NB4 (cell line): ENCODE measurements around the gene PNMA8C.

Source experiments
- DNase-seq: peaks from one replicate; pipeline ENCODE4 v3.0.0; 2010; ENCODE audit warnings: low read depth
- H3K4me3 ChIP-seq: one replicate; pipeline ENCODE4 v1.5.1; 2011; ENCODE audit warnings: mild to moderate bottlenecking, low read depth, low read length, moderate library complexity
- CTCF ChIP-seq: IDR thresholded peaks from one replicate; pipeline ENCODE4 v1.5.1; 2012; ENCODE audit warnings: low read depth, low read length
- MYC ChIP-seq: IDR thresholded peaks from 2 replicates; pipeline ENCODE4 v1.6.1; 2011; ENCODE audit warnings: low read depth, low read length
- POLR2A ChIP-seq: IDR thresholded peaks from 2 replicates; pipeline ENCODE4 v1.6.1; 2011; ENCODE audit warnings: mild to moderate bottlenecking; ENCODE audit not compliant: insufficient read length; ENCODE audit errors: extremely low read depth
- TF ChIP-seq, protein P1 (sequence below): IDR thresholded peaks from 2 replicates; pipeline ENCODE4 v1.6.1; 2011; ENCODE audit warnings: low read depth, low read length

PNMA8C gene

GRCh38 chr19:46429999-46430398, 1.3 kb upstream of the PNMA8C start:
- DNase-seq, result no peak
- TF ChIP-seq CTCF, result no peak
- TF ChIP-seq MYC, result no peak
- no peak for TF ChIP-seq POLR2A
- TF ChIP-seq, protein P1, sequence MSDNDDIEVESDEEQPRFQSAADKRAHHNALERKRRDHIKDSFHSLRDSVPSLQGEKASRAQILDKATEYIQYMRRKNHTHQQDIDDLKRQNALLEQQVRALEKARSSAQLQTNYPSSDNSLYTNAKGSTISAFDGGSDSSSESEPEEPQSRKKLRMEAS, result no peak
- H3K4me3 ChIP-seq, result no peak overlapping the region

DNA sequence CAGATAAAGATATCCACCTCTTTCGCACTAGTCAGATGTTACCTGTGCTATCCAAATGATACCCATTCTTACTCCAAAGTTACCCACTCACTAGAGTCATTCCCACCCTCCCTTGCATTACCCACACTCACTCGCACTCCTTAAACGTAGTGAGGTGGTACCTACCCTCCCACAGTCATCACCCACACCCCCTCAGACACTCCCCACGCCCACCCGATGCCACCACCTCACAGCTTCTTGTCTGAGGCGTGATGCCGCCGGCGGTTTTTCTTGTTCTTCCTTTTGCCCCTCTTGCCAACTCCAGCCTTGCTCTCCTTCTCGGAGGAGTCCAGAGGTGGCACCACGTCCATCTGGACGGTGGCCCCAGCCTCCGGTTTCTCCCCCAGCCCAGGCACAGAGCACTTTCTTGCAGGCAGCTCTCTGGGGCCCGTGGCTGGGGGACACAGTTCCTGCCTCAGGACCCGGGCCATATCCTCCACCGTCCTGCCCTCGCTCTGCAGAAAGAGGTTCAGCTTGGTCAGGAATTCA, 1.2 kb downstream of the PNMA8C start:
- no peak for DNase-seq
- TF ChIP-seq POLR2A (no peak), MYC (no peak), CTCF (no peak)
- TF ChIP-seq, protein P1, result no peak
- no peak overlapping the region for H3K4me3 ChIP-seq

DNA sequence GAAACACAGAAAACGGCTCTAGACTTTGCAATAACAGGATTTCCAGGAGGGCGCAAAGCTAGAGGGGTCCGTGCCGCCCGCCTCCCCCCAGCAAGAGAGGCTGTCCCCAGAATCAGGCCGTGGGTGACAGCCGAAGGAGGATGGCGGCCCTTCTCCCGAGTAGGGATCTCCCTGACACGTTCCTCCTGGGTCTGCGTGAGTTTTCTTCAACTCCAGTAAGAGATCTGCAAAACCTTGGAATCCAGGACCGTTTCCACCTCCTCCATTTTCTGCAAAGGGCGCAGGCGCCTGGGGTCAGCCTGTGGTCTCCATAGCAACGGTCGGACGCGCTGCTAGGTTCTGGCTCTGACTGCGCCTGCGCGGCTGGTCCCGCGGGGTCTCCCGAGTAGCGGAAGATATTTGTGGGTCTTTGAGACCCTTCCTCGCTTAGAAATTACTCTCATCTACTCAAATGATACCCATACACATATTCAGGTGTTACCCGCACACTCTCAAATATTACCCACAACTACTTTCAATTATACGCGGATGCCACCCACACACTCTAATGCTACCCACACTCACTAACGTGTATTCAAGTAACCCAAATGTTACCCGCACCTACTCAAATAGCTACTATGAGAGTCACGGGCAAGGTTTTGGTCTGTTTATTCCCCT, 2.1 kb downstream of the PNMA8C start:
- no peak overlapping the region for H3K4me3 ChIP-seq
- no peak for TF ChIP-seq CTCF
- TF ChIP-seq, protein P1, result no peak
- TF ChIP-seq MYC, result no peak
- TF ChIP-seq POLR2A, result no peak
- DNase-seq, result no peak

DNA sequence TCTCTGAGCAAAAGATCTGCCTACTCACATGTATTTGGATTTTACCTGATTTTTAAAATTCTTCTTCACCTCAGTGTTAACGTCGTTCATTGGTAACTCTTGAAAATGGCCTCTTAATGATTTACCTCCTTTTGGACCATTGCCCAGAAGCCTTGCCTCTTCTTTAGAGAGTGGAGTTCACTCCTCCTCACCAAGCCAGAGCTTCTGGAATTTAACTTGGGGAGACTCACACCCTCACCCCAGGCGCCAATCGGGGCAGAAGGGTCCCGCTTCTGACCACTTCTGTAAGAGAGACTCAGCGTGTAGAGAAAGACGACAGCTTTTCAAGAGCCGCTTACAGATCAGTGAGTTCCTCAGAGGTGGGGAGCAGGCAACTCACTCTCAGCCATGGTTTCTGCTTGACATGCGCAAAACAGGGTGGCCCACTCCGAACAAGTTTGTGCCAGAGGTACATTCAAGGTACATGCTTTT, 2.7 kb downstream of the PNMA8C start:
- TF ChIP-seq POLR2A (no peak), MYC (no peak), CTCF (no peak)
- TF ChIP-seq, protein P1, result no peak
- H3K4me3 ChIP-seq, result no peak overlapping the region
- no peak for DNase-seq

DNA sequence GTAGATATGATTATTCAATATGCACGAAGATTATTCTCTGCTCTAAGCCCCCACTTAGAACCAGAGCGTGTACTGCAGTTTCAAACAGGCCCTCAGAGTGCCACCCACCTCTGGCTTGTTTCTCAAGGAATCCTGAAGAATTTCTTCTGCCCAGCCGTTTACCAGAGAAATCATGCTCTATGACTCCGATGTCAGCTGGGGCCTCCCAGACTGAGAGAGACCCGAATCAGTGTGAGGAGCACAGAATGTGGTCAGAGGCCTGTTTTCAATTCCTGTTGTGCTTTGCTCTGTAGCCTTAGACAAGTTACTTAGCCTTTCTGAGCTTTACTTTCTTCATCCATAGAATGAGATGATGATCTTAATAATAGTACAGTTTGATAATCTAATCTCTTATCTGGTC, 5.5 kb downstream of the PNMA8C start:
- no peak for DNase-seq
- no peak overlapping the region for H3K4me3 ChIP-seq
- no peak for TF ChIP-seq POLR2A
- no peak for TF ChIP-seq MYC
- no peak for TF ChIP-seq CTCF
- TF ChIP-seq, protein P1, result no peak

GRCh38 chr19:46422344-46422743, 6.4 kb downstream of the PNMA8C start:
- no peak for DNase-seq
- TF ChIP-seq, protein P1, result no peak
- TF ChIP-seq MYC (no peak), POLR2A (no peak), CTCF (no peak)
- H3K4me3 ChIP-seq, result no peak overlapping the region
